ENCODE results near the gene RPRD1A. TPM values are rescaled to one million over a fixed set of nuclear protein-coding genes. Genes with fewer than 3 reads are reported as not detected.

The RPRD1A gene
- polyA plus RNA-seq, 1 of the 3 experiments (the other 2 are of a cell fraction), result 28.9 TPM

- peaks cover 0 to 11% of the 10 kb centered on the region in 2 experiments; a peak in 2 of 4 replicates for H3K4me1 ChIP-seq (ENCODE audit: control insufficient read depth in 1 of 2, insufficient read depth in 2 of 2, low read depth in 1 of 2, low read length in 1 of 2)
- peak; percentile 55 for DNase-seq
- no peaks in the 10 kb centered on the region for H3K9me3 ChIP-seq
- ChIA-PET POLR2A (interaction anchor here (0.7 to 0.8 kb wide), 2 partner anchors 63 to 67 kb away, joined by 3 read pairs; partner anchors contain the start of gene ELP2), CTCF (interaction anchor here (0.8 to 2.2 kb wide), 5 partner anchors 9 to 50 kb away, joined by 3 to 5 read pairs (median 3); no protein-coding TSS in a partner anchor)
- H3K4me3 ChIP-seq (ENCODE audit: low read depth in 2 of 2, low read length in 1 of 2), result peak overlapping the region; percentile 80 to 84
- H3K36me3 ChIP-seq (replicated peaks in 1 of 2; ENCODE audit: control insufficient read depth in 1 of 2, insufficient read depth in 2 of 2, low read length in 1 of 2), result no peaks in the 10 kb centered on the region
- H3K79me2 ChIP-seq (ENCODE audit: insufficient read depth), result peaks cover 57% of the 10 kb centered on the region
- WGBS (ENCODE audit: low lambda C conversion rate), result 0% methylated on average over 5 of the region's 5 CpGs
- H4K20me1 ChIP-seq (ENCODE audit: insufficient read depth), result peaks cover 29% of the 10 kb centered on the region
- peak overlapping the region; percentile 78 for H3K4me2 ChIP-seq
- peak overlapping the region; percentile 72; the same call in 1 of the 2 replicates for H2AFZ ChIP-seq (ENCODE audit: low read depth)
- H3K9me2 ChIP-seq, result no peaks in the 10 kb centered on the region; the same call in 1 of the 2 replicates
- TF ChIP-seq FOSL2 (IDR thresholded peaks at IDR 0.05; ENCODE audit: borderline replicate concordance, low read depth) (no peak), EP300 (IDR thresholded peaks at IDR 0.05; ENCODE audit: borderline replicate concordance in 1 of 2, low read depth in 1 of 2, low read length in 1 of 2) (no peak), NFIC (IDR thresholded peaks at IDR 0.05; ENCODE audit: borderline replicate concordance) (no peak), EZH2phosphoT487 (IDR thresholded peaks at IDR 0.05; ENCODE audit: borderline replicate concordance, low read depth) (no peak), GABPA (IDR thresholded peaks at IDR 0.05; ENCODE audit: low read depth) (no peak), MXI1 (IDR thresholded peaks at IDR 0.05; ENCODE audit: low read depth, low read length) (no peak), GATA2 (CRISPR knock-in tag; IDR thresholded peaks at IDR 0.05) (no peak), TCF12 (IDR thresholded peaks at IDR 0.05) (no peak), YY1 (IDR thresholded peaks at IDR 0.05; ENCODE audit: low read depth) (no peak), MEF2A (IDR thresholded peaks at IDR 0.05; ENCODE audit: borderline replicate concordance, low read depth) (no peak), TAF1 (IDR thresholded peaks at IDR 0.05; ENCODE audit: borderline replicate concordance, low read depth, low read length) (no peak), RCOR1 (IDR thresholded peaks at IDR 0.05; ENCODE audit: low read length) (no peak), REST (IDR thresholded peaks at IDR 0.05; ENCODE audit: low read depth, low read length) (no peak), MAX (IDR thresholded peaks at IDR 0.05; ENCODE audit: low read depth) (no peak), ELF1 (IDR thresholded peaks at IDR 0.05) (no peak)
- H3K27me3 ChIP-seq (ENCODE audit: insufficient read depth), result no peaks in the 10 kb centered on the region
- H3K9ac ChIP-seq, result peak overlapping the region; percentile 94
- peak overlapping the region; percentile 89 to 90 for H3K27ac ChIP-seq (ENCODE audit: low read depth in 2 of 2, low read length in 1 of 2)
- peaks cover 7% of the 10 kb centered on the region for H3F3A ChIP-seq (replicated peaks; ENCODE audit: insufficient read depth)
Measured at GRCh38 chr18:36066686-36067054, 689 bp downstream of the RPRD1A start.

Measured in SK-N-SH (cell line).